Measurements from ENCODE around the gene OLFM1. TPM values are rescaled to one million over a fixed set of nuclear protein-coding genes. Genes with fewer than 3 reads are reported as not detected.
A peak's percentile ranks its signal among the peaks of the same experiment; 100 is the strongest.

Gene OLFM1
- total and polyA plus RNA-seq, 4 donors = 2.0 to 5.9 (median 4.4) TPM

DNA sequence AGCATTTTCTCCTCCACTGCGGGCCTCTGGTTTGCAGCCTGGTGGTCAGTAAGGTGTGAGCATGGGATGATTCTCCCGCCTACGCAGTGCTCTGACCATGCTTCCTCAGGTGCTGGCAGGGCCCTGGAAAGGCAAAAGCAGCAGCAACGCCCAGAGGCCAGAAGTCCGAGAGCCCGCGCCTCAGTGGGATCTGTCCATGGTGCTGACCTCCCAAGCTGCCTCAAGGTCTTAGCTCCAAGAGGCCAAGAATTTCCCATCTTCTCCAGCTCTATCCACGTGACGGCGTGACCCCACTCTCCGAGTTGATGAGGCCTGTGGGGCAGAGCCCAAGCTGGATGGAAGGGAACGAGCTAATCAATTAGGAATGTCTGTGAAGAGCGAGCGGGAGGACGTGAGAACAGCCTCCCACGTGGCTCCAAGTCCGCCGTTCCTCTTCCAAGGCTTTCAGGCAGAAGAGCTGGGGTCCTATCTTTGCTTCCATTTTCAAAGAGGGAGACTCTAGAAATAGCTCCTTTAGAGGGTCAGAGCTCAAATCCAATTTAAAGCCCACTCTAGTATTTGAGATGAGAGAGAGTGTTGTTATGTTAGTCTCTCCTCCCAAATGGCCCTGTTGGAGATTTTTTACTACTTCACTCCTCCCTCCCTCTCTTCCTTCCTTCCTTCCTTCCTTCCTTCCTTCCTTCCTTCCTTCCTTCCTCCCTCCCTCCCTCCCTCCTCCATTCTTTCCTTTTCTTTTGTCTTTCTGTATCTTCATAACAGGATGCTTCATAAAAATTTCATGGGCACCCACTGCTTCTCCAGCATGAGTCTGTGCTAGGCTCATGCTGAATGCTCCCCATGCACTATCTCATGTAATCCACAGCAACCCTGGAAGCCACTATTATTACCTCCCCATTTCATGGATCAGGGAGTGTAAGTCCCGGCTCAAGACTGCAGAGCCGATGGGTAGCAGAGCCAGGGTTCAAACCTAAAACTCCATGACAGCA is 69.3 kb downstream of the OLFM1 start:
- TF ChIP-seq, protein P1, sequence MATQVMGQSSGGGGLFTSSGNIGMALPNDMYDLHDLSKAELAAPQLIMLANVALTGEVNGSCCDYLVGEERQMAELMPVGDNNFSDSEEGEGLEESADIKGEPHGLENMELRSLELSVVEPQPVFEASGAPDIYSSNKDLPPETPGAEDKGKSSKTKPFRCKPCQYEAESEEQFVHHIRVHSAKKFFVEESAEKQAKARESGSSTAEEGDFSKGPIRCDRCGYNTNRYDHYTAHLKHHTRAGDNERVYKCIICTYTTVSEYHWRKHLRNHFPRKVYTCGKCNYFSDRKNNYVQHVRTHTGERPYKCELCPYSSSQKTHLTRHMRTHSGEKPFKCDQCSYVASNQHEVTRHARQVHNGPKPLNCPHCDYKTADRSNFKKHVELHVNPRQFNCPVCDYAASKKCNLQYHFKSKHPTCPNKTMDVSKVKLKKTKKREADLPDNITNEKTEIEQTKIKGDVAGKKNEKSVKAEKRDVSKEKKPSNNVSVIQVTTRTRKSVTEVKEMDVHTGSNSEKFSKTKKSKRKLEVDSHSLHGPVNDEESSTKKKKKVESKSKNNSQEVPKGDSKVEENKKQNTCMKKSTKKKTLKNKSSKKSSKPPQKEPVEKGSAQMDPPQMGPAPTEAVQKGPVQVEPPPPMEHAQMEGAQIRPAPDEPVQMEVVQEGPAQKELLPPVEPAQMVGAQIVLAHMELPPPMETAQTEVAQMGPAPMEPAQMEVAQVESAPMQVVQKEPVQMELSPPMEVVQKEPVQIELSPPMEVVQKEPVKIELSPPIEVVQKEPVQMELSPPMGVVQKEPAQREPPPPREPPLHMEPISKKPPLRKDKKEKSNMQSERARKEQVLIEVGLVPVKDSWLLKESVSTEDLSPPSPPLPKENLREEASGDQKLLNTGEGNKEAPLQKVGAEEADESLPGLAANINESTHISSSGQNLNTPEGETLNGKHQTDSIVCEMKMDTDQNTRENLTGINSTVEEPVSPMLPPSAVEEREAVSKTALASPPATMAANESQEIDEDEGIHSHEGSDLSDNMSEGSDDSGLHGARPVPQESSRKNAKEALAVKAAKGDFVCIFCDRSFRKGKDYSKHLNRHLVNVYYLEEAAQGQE (IDR thresholded peaks at IDR 0.05) = peak; percentile 99
- no peak for TF ChIP-seq TAF1 (conservative IDR thresholded peaks at IDR 0.05)
- TF ChIP-seq FOXA1 (IDR thresholded peaks at IDR 0.05) = no peak
- H3K27ac ChIP-seq (ENCODE audit: low read depth in 1 of 2, low read length in 2 of 2) = no peak overlapping the region
- no peaks in the 10 kb centered on the region for H3K36me3 ChIP-seq (ENCODE audit: control insufficient read depth in 4 of 4, insufficient read depth in 3 of 4, low read depth in 1 of 4, low read length in 3 of 4)
- H3K9ac ChIP-seq (ENCODE audit: low read depth in 1 of 2, low read length in 2 of 2) = no peak overlapping the region
- no peak overlapping the region for H3K4me3 ChIP-seq (ENCODE audit: low read depth in 1 of 3, low read length in 3 of 3)
- peaks cover 0 to 9% (median under 1%) of the 10 kb centered on the region in 4 donors for H3K27me3 ChIP-seq (ENCODE audit: control insufficient read depth in 4 of 4, insufficient read depth in 4 of 4, low read length in 3 of 4)
- WGBS = 30% methylated on average over 20 of the region's 20 CpGs
- no peaks in the 10 kb centered on the region for H3K9me3 ChIP-seq (ENCODE audit: control insufficient read depth in 4 of 4, low read length in 3 of 4)
- DNase-seq (ENCODE audit: low spot score) = peak; percentile 43
- H3K4me1 ChIP-seq (ENCODE audit: control insufficient read depth in 4 of 4, insufficient read depth in 4 of 4, low read length in 3 of 4) = no peaks in the 10 kb centered on the region

DNA sequence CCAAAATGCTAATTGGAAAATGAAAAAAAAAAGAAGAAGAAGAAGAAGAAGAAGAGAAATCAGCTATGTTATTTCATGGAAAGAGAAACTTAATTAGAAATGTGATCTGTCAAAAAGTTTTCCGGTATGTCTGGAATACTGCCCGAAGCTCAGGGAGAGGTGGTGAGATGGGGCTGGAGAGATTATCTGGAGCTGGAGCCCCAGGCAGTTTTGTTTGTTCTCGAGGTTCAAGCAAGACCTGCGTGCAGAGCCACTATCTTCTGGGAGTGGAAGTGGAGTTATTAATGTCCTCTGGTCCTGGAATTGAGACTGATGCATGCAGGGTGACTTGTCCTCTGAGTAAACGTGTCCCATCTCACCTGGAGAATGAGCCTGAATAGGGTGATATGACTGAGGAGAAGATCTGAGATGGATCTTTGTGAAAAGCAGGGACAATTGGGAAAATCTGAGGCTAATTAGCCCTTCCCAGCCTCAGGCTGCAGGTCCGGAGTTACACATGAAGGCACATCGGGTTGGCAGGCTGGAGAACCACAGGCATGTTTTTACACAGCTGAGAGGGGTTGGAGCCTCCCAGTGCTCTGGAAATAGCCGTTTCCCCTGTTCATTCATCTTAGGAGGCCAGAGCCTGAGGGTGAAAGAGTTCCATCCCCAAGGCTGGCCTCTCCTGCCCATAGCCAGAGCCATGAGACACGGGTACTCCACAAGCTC is 70.5 kb downstream of the OLFM1 start:
- 68% methylated on average over 9 of the region's 9 CpGs for whole genome bisulfite sequencing
- peaks cover 0 to 10% (median under 1%) of the 10 kb centered on the region in 4 donors for H3K27me3 ChIP-seq (ENCODE audit: control insufficient read depth in 4 of 4, insufficient read depth in 4 of 4, low read length in 3 of 4)
- H3K9me3 ChIP-seq (ENCODE audit: control insufficient read depth in 4 of 4, low read length in 3 of 4) = no peaks in the 10 kb centered on the region
- H3K36me3 ChIP-seq (ENCODE audit: control insufficient read depth in 4 of 4, insufficient read depth in 3 of 4, low read depth in 1 of 4, low read length in 3 of 4) = no peaks in the 10 kb centered on the region
- DNase-seq (ENCODE audit: low spot score) = no peak
- H3K27ac ChIP-seq (ENCODE audit: low read depth in 1 of 2, low read length in 2 of 2) = no peak overlapping the region
- TF ChIP-seq FOXA1 (IDR thresholded peaks at IDR 0.05) (no peak), TAF1 (conservative IDR thresholded peaks at IDR 0.05) (no peak), NR2F2 (IDR thresholded peaks at IDR 0.05) (no peak), GABPA (IDR thresholded peaks at IDR 0.05 in 1 of 2, conservative IDR thresholded peaks at IDR 0.05 in 1 of 2) (no peak), JUND (IDR thresholded peaks at IDR 0.05) (no peak), RAD21 (IDR thresholded peaks at IDR 0.05) (no peak)
- TF ChIP-seq, protein P1 (IDR thresholded peaks at IDR 0.05) = no peak
- TF ChIP-seq, protein P2, sequence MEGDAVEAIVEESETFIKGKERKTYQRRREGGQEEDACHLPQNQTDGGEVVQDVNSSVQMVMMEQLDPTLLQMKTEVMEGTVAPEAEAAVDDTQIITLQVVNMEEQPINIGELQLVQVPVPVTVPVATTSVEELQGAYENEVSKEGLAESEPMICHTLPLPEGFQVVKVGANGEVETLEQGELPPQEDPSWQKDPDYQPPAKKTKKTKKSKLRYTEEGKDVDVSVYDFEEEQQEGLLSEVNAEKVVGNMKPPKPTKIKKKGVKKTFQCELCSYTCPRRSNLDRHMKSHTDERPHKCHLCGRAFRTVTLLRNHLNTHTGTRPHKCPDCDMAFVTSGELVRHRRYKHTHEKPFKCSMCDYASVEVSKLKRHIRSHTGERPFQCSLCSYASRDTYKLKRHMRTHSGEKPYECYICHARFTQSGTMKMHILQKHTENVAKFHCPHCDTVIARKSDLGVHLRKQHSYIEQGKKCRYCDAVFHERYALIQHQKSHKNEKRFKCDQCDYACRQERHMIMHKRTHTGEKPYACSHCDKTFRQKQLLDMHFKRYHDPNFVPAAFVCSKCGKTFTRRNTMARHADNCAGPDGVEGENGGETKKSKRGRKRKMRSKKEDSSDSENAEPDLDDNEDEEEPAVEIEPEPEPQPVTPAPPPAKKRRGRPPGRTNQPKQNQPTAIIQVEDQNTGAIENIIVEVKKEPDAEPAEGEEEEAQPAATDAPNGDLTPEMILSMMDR (IDR thresholded peaks at IDR 0.05; ENCODE audit: low read depth, low read length, missing input control) = no peak
- TF ChIP-seq, protein P3, sequence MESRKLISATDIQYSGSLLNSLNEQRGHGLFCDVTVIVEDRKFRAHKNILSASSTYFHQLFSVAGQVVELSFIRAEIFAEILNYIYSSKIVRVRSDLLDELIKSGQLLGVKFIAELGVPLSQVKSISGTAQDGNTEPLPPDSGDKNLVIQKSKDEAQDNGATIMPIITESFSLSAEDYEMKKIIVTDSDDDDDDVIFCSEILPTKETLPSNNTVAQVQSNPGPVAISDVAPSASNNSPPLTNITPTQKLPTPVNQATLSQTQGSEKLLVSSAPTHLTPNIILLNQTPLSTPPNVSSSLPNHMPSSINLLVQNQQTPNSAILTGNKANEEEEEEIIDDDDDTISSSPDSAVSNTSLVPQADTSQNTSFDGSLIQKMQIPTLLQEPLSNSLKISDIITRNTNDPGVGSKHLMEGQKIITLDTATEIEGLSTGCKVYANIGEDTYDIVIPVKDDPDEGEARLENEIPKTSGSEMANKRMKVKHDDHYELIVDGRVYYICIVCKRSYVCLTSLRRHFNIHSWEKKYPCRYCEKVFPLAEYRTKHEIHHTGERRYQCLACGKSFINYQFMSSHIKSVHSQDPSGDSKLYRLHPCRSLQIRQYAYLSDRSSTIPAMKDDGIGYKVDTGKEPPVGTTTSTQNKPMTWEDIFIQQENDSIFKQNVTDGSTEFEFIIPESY (IDR thresholded peaks at IDR 0.05) = no peak
- H3K4me3 ChIP-seq (ENCODE audit: low read depth in 1 of 3, low read length in 3 of 3) = no peak overlapping the region
- no peak overlapping the region for H3K9ac ChIP-seq (ENCODE audit: low read depth in 1 of 2, low read length in 2 of 2)
- H3K4me1 ChIP-seq (ENCODE audit: control insufficient read depth in 4 of 4, insufficient read depth in 4 of 4, low read length in 3 of 4) = no peaks in the 10 kb centered on the region

All from liver (tissue), 9 donors.